HG03196 (cell line): ENCODE results near the gene CCDC184.
"Not testable (repeated sequence)": the region's sequence is repeated elsewhere in the genome, so short reads cannot be mapped to it uniquely, and the experiment has no call there.

Experiments
- ATAC-seq: cut with Tn5 transposase; IDR thresholded peaks from one replicate; pipeline ENCODE4 v1.9.1; 2021; ENCODE audit not compliant: unreplicated experiment

The CCDC184 gene

DNA sequence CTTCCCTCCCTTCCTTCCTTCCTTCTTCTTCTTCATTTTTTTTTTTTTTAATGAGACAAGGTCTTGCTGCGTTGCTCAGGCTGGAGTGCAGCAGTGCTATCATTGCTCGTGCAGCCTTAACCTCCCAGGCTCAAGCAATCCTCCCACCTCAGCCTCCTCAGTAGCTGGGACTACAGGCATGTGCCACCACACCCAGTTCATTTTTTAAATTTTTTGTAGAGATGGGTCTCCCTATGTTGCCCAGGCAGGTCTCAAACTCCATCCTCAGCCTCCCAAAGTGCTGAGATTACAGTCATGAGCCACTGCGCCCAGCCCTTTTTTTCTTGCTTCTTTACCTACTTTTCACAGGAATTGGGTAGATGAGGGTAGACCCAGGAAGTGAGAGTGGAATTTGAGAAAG is 18.1 kb downstream of the CCDC184 start:
- ATAC-seq: no peak

DNA sequence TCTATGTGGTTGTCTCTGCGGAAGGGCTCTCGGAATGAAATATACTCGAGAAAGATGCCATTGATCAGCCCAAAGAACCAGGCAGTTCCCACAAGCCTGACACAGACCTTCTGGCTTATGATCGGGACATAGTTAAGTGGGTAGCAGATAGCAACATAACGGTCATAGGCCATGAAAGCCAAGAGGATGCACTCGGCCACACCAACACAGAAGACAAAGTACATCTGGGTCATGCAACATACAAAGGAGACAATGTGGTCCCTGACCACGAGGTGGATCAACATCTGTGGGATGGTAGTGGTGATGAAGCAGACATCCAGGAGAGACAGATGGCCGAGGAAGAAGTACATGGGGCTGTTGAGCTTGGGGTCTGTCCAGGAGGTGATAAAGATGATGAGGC is 19.3 kb downstream of the CCDC184 start:
- ATAC-seq: no peak

GRCh38 chr12:48203192-48203591 is 19.7 kb downstream of the CCDC184 start, which contains the start of gene OR10AD1:
Gene OR10AD1 (minus strand): TSS chr12:48203292. CDS start chr12:48203292, 0 bp downstream.
- no peak for ATAC-seq

DNA sequence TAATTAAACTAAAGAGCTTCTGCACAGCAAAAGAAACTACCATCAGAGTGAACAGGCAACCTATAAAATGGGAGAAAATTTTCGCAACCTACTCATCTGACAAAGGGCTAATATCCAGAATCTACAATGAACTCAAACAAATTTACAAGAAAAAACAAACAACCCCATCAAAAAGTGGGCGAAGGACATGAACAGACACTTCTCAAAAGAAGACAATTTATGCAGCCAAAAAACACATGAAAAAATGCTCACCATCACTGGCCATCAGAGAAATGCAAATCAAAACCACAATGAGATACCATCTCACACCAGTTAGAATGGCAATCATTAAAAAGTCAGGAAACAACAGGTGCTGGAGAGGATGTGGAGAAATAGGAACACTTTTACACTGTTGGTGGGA is 26.1 kb downstream of the CCDC184 start:
- not testable (repeated sequence) for ATAC-seq

GRCh38 chr12:48216785-48217184 is 33.3 kb downstream of the CCDC184 start:
- ATAC-seq: no peak

- ATAC-seq: no peak
Measured at GRCh38 chr12:48219631-48220030, 36.2 kb downstream of the CCDC184 start.

- ATAC-seq: no peak
Measured at GRCh38 chr12:48220701-48221100, 37.3 kb downstream of the CCDC184 start.

DNA sequence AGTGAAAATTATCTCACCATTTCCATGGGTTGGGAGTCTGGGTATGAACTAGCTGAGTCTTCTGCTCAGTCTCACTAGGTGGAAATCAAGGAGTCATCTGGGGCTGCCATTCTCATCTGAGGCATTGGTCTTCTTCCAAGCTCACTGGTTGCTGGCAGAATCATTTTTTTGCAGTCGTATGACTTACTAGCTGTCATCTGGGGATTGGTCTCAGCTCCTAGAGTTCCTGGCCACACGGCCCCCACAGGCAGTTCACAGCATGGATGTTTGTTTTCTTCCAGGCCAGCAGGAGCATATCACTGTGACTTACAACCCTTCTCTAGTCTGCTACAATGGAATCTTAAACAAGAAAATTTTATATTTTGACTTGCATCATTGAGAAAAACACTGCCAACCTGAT is 38.2 kb downstream of the CCDC184 start:
- ATAC-seq: no peak

GRCh38 chr12:48224533-48224932 is 41.1 kb downstream of the CCDC184 start:
- not testable (repeated sequence) for ATAC-seq

DNA sequence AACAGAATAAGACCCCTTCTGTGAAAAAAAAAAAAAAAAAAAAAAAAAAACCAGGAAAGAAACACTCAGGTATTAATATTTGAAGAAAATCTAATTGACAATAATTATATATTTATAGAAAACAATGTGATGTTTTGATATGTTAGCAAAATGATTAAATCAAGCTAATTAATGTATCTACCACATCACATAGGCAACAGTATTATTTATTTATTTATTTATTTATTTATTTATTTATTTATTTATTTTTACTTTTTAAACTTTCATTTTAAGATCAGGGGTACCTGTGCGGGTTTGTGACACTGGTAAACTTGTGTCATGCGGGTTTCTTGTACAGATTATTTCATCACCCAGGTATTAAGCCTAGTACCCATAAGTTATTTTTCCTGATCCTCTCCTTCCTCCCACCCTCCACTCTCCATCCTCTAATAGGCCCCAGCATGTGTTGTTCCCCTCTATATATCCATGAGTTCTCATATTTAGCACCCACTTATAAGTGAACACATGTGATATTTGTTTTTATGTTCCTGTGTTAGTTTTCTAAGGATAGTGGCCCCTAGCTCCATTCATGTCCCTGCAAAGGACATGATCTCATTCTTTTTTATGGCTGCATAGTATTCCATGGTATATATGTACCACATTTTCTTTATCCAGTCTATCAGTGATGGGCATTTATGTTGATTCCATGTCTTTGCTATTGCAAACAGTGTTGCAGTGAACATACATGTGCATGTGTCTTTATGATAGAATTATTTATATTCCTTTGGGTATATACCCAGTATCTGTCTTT is 47.9 kb downstream of the CCDC184 start:
- ATAC-seq: not testable (repeated sequence)
